GM21529 (cell line): Measurements from ENCODE around the gene INPP5E.

Source experiments
- ATAC-seq: cut with Tn5 transposase; IDR thresholded peaks from one replicate; pipeline ENCODE4 v1.9.1; 2021; ENCODE audit not compliant: unreplicated experiment

INPP5E gene

DNA sequence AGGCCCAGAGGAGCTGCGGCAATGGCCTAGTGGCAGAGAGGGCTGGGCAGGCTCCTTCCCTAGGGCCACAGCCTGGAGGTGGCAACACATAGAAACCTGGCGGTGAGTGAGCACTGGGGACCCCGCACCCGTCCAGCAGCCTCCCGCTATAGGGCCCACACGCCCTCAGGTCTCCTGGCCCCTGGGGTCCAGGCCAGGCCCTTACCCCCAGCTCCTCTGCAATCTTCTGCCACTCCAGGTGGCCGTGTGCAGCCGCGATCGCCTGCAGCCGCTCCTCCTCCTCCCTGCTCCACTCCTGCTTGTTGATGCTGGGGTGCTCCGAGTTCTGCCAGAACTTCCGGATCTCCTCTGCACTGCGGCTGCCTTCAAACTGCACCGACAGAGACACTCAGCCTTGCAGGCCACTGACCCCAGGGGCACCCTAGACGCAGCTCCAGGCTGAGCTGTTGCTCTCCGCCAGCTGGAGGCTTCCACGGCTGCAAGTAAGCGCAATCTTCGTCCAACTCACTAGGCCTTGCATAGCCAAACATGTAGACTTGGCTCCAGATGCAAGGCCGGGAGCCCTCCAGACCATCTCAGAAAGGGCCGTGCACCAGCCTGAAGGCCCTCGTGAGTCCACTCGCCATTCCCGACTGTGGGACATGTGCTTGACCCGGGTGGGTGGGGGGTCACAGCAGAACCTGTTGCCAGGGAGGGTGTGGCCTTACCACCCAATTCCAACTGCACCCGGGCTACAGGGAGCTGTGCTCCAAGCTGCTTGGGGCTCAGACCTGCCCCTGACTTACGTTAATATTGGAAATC is 47.7 kb downstream of the INPP5E start:
- ATAC-seq: no peak

DNA sequence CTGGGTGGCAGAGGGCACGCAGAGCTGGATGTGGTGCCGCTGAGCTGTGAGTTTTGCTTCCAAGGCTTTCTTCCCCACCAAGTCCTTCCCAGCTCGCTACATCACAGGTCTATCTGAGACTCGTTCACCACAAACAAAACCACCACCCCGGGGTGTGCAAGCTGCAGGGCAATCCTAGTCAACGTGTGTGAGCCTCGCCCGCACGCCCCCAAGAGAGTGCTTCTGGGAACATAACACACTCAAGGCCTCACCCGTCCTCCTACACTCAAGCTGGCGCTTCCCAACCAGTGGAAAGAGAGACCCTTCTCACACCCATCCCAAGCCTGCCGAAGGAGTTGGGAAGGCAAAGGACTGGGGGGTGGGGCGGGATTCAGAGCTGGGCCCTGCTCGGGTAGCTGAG is 50.2 kb downstream of the INPP5E start:
- ATAC-seq: no peak

DNA sequence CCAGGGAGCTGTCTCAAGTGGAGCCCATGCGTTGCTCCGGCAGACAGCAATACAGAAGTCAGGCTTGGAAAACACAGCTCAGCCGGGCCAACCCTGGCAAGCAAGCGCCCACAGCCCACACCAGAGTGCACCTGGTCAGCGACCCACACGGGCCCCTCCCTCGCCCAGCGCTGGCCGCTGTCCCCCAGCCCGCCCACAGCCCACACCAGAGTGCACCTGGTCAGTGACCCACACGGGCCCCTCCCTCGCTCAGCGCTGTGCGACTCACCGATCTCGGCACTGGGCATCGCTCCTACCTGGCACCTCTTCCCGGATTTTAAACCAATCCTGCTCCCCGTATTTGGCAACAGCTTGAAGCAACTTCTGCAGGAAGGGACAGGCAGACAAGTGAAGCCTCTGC is 52.4 kb downstream of the INPP5E start:
- no peak for ATAC-seq

DNA sequence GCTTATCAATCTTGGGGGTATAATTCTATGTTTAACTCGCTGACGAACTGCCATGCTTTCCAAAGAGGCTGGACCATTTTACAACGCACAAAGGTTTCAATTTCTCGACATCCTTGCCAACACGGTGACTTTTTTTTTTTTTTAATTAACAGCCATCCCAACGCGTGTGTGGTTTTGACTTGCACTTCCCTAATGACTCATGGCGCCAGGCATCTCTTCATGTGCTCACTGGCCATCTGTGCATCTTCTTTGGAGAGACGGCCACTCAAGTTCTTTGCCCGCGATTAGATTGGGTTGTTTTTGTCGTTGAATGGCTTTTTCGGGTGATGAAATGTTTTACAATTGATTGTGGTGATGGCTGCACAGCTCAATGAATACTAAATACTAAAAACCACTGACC is 53.6 kb downstream of the INPP5E start:
- ATAC-seq: no peak

DNA sequence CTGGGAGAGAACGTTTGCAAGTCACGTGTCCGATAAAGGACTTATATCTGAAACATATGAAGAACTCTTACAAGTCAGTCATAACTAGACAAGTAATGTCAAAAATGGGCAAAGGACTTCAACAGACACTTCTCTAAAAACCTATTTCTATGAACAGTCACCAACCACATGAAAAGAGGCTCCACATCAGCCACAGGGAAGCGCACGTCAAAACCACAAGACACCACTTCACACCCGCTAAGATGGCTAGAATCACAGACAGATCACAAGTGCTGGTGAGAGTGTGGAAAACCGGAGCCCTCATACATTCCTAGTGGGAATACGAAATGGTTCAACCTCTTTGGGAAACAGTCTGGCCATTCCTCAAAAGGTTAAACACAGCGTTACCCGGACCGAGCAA is 54.6 kb downstream of the INPP5E start:
- no peak for ATAC-seq

DNA sequence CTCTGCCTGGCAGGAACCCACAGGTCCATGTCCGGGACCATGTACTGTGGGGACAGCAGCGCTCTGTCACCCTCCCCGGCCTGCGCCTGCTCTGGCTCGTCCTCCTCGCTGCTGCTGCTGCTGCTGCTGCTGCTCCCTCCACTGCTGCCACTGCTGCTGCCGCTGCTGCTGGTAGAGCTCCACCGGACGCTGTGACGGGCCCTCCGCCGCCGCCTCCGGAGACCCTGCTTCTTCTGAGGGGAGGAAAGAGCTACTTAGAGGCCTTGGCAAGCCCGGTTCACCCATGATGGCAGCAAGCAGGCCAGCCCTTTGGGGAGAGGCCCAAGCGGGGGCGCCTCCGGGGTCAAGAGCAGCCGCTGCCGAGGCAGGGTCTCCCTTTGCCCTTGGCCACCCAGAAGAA is 56.2 kb downstream of the INPP5E start:
- ATAC-seq: no peak

DNA sequence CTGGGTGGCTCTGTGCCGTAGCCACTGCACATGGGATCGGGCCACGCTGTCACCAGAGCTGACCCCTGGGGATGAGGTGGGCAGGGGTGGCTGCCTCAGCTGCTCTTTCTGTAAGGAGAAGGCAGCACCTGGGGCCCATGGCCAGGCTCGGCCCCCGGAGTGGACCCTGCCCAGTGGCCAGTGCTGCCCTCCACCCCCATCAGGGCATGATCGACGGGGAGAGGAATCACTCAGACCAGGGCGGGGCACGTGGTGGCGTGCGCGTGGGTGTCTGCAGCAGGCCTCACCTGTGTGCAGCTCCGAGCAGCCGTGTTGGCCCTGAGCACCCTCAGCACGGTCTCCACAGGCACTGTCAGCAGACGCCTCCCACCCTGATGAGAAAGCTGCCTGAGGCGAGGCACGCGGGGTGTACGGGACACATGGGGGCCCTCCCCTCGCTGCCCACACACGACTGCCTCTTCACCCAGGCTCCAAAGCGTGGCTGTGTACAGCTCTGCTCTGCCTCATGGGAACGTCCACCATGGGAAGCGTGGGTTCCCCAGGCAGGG is 57.6 kb downstream of the INPP5E start:
- no peak for ATAC-seq

DNA sequence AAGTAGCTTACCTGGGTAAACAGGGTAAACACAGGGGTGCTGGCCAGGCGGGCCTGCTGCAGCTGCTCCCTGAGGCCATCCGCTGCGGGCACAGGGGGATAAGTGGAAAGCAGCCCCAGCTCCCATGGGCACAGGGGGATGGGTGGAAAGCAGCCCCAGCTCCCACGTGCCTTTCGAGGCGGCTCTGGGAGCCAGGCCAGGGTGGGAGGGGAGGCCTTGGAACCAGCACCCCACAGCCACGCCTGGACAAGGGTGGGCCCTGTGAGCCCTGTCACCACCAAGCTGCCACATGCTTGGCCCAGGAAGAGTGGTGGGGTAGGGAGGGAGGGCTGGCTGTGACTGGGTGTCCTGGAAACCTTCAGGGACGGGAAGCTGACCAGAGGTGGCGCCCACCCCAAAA is 58.3 kb downstream of the INPP5E start:
- no peak for ATAC-seq

DNA sequence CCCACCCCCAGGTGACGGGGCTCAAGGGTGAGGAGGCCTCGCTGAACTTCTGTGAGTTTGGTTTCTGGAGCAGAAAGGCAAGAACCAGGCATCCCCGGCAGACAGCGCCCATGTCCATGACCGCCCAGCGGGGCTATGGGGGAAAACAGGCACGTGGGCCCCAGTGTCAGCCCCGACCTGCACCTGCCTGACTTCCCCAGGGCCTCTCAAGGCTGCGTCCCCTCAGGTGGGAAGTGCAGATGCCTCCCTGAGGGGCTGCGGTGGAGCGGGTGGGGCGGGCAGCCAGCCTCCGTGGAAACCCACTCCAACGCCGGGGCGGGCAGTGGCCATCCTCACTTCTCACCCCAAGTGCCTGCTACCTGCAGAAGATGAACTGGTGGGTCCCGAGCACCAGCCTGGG is 59.3 kb downstream of the INPP5E start:
- ATAC-seq: no peak

DNA sequence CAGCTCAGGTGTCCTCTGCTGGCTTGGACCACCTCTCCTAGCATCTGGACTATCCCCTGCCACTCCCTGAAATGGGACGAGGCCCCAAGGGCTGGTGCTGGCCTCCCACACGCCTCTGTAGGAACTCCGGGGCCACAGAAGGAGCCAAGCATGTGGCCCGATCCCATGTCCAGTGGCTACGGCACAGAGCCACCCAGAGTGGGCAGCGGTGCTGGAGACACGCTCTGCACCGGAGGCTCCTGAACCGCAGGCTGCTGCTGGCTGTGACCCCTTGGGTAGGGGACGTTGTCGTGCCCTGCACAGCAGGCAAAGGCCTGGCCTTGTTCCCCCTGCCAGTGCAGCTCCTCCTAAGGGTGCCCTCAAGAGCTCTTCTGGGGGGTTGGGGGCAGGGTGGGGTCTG is 59.8 kb downstream of the INPP5E start:
- no peak for ATAC-seq

DNA sequence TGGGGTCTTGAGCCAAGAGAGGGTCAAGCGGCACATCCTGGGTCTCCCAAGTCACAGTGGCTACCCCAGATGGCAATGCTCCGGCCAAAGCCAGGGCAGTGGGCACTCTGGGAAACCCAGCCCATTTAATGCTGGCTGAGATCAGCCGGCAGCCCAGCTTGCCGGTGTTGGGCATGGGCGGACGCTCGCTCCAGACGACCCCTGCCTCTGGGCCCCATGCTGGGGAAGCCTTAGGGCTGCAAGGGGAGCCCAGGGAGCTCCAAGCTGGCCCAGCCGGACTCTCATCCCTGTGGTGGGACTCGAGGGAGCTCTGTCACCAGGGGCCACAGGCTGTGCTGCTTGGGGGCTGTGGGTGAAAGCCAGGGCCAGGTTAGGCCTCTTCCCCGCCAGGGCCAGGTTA is 60.2 kb downstream of the INPP5E start:
- no peak for ATAC-seq

DNA sequence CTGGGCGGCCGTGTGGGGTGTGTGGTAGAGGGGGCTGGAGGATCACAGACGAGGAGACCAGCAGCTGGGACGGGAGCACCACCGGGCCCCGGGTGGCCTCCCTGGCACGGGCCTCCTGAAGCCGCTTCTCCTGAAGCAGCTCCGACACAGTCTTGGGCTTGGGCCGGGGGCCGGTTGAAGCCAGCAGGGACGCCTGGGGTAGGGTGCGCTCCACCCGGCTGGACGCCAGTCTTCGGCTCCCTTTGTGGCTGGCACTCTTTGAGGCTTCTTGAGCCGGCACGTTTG is 60.7 kb downstream of the INPP5E start:
- no peak for ATAC-seq
